Astrocyte of the spinal cord (primary cell): ENCODE results near the gene SRP9.
"Not testable (repeated sequence)": the region's sequence is repeated elsewhere in the genome, so short reads cannot be mapped to it uniquely, and the experiment has no call there.

Source experiments
- DNase-seq: peaks from one replicate; pipeline ENCODE4 v3.0.0; 2011; ENCODE audit warnings: low read depth, low spot score
- H3K4me3 ChIP-seq: 2 replicates; pipeline ENCODE4 v1.5.1; 2011; ENCODE audit warnings: low read depth, mild to moderate bottlenecking, low read length, moderate library complexity
- in situ Hi-C: cut with HindIII; loops from 2 replicates; pipeline ENCODE4 v1.10.0; 2017; ENCODE audit warnings: low sequenced_read_pairs
- TF ChIP-seq, protein P1 (sequence below): IDR thresholded peaks from 2 replicates; pipeline ENCODE4 v1.5.1; 2012; ENCODE audit warnings: low read depth, mild to moderate bottlenecking, low read length, inconsistent platforms

Gene SRP9

DNA sequence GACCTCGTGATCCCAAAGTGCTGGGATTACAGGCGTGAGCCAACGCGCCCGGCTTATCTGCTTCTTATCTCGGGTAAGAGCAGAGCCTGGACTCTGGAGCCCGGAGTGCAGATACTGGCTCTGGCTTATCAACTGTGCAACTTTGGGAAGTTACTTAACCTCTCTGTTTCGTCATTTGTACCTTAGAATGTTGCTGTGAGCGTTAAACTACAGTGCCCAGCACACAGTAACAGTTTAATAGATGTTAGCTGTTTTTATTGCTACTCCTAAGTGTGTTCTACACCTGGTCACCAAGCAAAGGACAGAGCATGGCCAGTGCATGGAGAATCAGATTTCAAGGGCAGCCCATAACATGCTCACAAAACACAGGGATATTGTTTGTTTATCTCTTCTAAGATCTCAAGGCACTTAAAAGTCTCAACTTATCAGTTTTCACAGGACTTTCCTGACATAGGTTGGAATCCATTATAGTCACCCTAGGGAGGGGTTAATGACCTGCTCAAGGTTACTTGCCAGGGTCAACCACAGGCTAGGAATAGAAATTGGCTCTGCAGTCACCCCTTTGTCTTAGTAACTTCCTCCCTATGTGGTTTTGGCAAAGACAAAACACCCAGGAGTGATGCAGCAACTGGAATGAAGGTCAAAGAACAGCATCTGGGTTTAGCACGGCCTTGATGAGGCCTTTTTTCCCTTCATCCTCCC lies 22.5 kb upstream of the SRP9 start:
- in situ Hi-C loops, result no loop called here

DNA sequence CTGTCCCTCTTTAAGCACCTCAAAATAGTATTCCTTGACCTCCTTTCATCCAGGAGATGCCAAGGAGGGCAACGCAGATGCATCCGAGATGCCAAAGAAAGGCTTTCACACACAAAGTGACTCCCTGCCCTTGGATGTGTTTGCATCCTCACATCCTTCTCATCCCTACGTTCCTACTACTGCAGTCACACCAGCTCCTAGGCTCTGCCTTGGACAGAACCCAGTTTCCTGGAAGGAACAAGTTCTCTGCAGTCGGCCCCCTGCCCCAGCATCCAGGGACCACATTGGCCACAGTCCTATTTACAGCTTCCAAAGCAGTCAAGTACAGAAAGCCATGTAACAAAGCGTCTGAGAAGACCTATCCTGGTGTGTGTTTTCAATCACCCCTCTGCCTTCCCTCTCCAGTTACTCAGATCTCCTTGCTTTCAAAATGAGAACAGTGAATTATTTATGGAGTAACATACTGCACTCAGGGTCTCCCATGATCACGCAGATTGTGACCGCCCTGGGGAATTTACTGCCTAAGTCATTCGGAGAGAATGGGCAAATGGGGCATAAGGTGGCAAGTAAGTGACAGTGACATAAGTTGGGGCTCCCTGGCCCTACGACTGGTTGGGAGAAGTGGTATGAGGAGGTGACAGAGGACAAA lies 21.8 kb upstream of the SRP9 start:
- DNase-seq, result no peak
- TF ChIP-seq, protein P1, sequence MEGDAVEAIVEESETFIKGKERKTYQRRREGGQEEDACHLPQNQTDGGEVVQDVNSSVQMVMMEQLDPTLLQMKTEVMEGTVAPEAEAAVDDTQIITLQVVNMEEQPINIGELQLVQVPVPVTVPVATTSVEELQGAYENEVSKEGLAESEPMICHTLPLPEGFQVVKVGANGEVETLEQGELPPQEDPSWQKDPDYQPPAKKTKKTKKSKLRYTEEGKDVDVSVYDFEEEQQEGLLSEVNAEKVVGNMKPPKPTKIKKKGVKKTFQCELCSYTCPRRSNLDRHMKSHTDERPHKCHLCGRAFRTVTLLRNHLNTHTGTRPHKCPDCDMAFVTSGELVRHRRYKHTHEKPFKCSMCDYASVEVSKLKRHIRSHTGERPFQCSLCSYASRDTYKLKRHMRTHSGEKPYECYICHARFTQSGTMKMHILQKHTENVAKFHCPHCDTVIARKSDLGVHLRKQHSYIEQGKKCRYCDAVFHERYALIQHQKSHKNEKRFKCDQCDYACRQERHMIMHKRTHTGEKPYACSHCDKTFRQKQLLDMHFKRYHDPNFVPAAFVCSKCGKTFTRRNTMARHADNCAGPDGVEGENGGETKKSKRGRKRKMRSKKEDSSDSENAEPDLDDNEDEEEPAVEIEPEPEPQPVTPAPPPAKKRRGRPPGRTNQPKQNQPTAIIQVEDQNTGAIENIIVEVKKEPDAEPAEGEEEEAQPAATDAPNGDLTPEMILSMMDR, result no peak
- in situ Hi-C loops, result no loop called here
- H3K4me3 ChIP-seq, result no peak overlapping the region

More for the DNA sequence above, 22.5 kb upstream of the SRP9 start:
- TF ChIP-seq, protein P1, result no peak
- H3K4me3 ChIP-seq, result no peak overlapping the region
- DNase-seq, result peak; percentile 92

DNA sequence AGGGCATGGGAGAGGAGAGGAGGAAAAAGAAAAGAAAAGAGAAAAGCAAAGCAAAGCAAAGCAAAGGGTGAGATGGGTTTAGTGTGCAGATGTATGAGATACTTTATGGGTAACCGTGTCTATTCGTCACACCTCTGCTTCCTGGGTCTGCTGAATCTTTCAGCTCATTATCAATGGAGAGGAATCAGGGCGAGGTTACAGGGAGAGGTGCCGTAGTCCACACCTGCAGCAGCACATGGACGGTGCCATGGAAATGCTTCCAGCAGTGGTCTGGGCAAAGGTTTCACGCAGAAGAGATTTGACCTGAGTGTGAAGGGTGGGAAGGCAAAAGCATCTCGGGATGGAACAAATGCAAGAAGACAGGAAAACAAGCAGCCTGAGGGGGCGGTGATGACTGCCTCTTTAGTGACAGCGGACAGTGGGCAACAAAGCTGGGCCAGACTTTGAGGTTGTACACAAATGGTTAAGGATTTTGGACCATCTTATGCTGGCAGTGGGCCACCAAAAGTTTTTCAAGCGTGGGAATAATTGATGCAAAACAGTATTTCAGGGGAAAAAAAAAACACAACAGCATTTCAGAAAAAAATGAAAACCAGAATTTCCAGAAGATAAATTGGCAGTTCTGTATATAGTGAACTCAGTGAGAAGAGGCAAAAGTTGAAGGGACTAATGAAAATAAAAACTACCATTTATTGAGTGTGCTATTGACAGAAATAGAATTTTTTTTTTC lies 19.5 kb upstream of the SRP9 start:
- in situ Hi-C loops, result no loop called here
- TF ChIP-seq, protein P1, result no peak

DNA sequence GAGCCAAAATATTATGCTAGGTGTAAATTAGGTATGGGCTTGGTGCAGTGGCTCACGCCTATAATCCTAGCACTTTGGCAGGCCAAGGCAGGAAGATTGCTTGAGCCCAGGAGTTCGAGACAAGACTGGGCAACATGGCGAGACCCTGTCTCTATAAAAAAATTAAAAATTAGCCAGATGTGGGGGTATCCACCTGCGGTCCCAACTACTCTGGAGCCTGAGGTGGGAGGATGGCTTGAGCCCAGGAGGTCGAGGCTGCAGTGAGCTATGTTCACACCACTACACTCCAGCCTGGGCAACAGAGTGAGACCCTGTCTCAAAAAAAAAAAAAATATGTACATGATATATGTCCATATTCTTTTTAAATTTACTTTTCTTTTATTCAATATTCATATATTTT lies 17.7 kb upstream of the SRP9 start:
- DNase-seq, H3K4me3 ChIP-seq, in situ Hi-C loops: not testable (repeated sequence)

More for the DNA sequence above, 19.5 kb upstream of the SRP9 start:
- DNase-seq, result no peak
- no peak overlapping the region for H3K4me3 ChIP-seq

DNA sequence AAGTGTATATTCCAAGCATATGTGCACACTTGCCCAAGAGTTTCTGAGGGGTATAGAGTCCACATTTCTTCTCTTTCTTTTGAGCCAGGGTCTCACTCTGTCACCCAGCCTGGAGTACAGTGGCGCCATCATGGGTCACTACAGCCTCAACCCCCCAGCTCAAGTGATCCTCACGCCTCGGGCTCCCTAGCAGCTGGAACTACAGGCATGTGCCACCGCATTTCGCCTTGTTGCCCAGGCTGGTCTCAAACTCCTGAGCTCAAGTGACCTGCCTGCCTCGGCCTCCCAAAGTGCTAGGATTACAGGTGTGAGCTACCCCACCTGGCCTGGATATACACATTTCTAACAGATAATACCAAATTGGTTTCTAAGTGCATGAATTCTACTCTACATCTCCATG lies 17.1 kb upstream of the SRP9 start:
- no peak for DNase-seq
- TF ChIP-seq, protein P1, result no peak
- in situ Hi-C loops, result no loop called here
- H3K4me3 ChIP-seq, result no peak overlapping the region

DNA sequence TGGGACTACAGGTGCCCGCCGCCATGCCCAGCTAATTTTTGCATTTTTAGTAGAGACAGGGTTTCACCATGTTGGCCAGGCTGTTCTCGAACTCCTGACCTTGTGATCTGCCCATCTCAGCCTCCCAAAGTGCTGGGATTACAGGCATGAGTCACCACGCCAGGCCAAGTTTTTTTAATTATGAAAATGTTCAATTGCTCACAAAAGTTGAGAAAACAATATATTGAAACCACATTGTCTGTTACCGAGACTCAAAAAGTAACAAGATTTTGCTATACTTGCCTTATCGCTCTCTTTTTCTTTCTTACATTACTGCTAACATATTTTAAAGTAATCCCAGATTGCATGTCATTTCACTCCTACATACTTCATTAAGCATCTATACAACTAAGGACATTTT lies 16.2 kb upstream of the SRP9 start:
- in situ Hi-C loops, DNase-seq, H3K4me3 ChIP-seq: not testable (repeated sequence)

DNA sequence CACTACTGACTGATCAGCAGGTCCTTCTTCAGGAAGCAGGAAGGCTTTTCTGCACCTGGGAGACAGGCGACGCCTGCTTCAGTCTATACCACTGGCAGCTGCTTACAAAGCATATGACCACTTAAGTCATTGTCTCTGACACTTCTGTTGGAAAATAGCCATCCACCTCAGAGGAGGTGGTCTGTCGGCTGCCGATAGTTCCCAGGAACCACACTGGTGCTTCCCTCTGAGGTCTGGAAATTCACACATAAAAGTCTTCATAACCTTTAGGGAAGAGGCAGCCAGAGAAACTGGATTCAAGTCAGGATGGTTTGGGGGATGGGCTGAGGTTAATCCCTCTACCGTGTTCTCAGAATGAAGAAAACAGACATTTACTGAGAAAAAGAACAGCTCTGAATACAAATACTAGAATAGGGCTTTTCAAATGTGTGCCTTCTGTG lies 15.6 kb upstream of the SRP9 start:
- in situ Hi-C loops, result no loop called here
- H3K4me3 ChIP-seq, result no peak overlapping the region
- peak; percentile 66 for DNase-seq
- TF ChIP-seq, protein P1, result no peak
